Motor neuron (in vitro differentiated cells): ENCODE data around the gene PNO1. TPM values are rescaled to one million over a fixed set of nuclear protein-coding genes. Genes with fewer than 3 reads are reported as not detected.
A peak's percentile ranks its signal among the peaks of the same experiment; 100 is the strongest.

Source experiments
- ATAC-seq, 8 experiments: fragments of 200-7000 bp; cut with Tn5 transposase; replicated peaks in 6 of 8; 2 replicates each; pipeline ENCODE4 v1.8.0; 2021; ENCODE audit warnings: mild to moderate bottlenecking in 8 of 8, moderate library complexity in 8 of 8
- H3K27ac ChIP-seq, 2 donors: fragments of 250-450 bp; sonication (Bioruptor Pico); 2 replicates each; pipeline ENCODE4 v1.9.0; 2021; ENCODE audit warnings: antibody characterized with exemption in 2 of 2, mild to moderate bottlenecking in 2 of 2, moderate library complexity in 1 of 2
- H3K4me1 ChIP-seq, 2 donors: fragments of 250-450 bp; sonication (Bioruptor Pico); replicated peaks in 1 of 2; 2 replicates each; pipeline ENCODE4 v1.6.1; 2021; ENCODE audit warnings: antibody characterized with exemption in 2 of 2, mild to moderate bottlenecking in 2 of 2, moderate library complexity in 1 of 2
- H3K4me3 ChIP-seq, 5 donors: fragments of 250-450 bp; sonication (Bioruptor Pico); 2 replicates each; pipeline ENCODE4 v1.9.0; 2021; ENCODE audit warnings: antibody characterized with exemption in 5 of 5, mild to moderate bottlenecking in 5 of 5, moderate library complexity in 4 of 5
- WGBS, 10 experiments: fragments of 450-650 bp; shearing (Covaris generic); methylation state at CpG; one replicate each; pipeline ENCODE4 v1.0.0; 2022; 5-methylcytosine and 5-hydroxymethylcytosine counted together
- in situ Hi-C, 9 experiments: fragments of 400-800 bp; cut with MboI; loops; one replicate each; pipeline ENCODE4 v1.15.0; 2021; ENCODE audit warnings: low sequenced_read_pairs in 9 of 9, low pct_unique_long_range_greater_than_20kb in 2 of 9; ENCODE audit not compliant: unreplicated experiment in 9 of 9
- total RNA-seq, 8 experiments: library from RNA; unstranded; fragments of 300-600 nt; gene quantifications; 2 replicates each; pipeline versions ENCODE4 v1.2.3 to v1.2.4, GENCODE V29; 2022

The PNO1 gene
- total RNA-seq, 8 experiments from 2014 or later: 10.7 to 35.8 (median 16.8) TPM

DNA sequence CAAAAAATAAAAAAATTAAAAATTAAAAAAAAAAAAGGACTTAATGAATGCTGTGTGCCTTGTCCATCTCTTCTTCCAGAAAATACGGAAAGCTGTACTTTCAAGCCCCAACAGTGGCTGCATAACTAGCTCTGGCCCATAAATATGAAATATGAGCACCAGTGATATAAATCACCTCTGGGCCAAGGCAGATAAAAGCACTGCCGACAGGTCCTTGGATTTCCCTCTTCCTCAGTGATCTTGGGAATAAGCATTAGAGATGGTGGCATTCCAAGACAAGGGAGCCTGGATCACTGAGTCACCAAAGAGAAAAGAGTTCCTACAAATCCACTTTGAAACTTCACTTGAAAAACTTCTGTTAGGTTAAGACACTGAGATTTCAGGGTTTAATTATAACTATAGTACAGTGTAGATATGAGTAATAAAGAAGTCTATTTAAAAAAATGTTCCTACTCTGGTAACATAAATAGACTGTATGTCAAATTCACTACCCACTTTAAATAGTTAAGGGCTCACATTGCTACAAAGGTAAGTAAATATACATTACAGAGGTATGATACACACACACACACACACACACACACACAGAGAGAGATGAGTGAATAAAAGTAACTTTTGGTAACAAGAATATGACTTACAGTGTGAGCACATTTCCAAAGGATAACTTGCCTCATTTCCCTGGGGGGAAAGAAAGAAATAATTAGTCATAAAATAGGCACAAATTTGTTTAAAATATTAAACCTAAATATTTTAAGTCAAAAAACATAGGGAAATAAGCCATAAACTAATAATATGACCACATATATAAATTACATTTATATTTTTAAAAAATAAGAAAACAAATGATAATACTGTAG lies 59.0 kb downstream of the PNO1 start:
- ATAC-seq: peak in 3 of 8 experiments; percentile 46 to 55 (median 50)
- WGBS, 10 experiments: 14 to 81% (median 56%) methylated on average over 1 to 2 of the region's 2 CpGs; no CpG with 5 or more reads in 2 of the 10 experiments
- no peak overlapping the region for H3K27ac ChIP-seq
- peaks cover 0 to 2% of the 10 kb centered on the region in 2 donors for H3K4me1 ChIP-seq
- in situ Hi-C loops: no loop called here
- no peak overlapping the region for H3K4me3 ChIP-seq

DNA sequence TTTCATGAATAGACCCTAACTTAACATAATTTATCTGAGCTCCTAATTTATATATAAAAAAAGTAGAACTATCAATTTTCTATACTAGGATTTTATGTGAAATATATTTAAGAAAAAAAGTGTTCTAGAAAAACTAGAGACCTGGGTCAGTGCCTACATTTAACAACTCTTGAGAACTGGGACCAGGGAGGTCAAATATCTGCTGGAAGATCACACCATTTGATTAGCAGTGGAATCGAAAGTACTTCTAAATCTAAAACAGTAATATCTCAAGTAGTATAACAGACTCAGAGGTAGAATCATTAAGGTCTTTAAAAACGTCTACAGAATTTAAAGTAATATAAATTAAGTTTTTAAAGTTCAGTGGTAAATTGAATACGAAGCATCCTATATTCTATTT lies 60.0 kb downstream of the PNO1 start:
- 21 to 100% (median 78%) methylated on average over 1 to 3 of the region's 3 CpGs for WGBS, 10 experiments

DNA sequence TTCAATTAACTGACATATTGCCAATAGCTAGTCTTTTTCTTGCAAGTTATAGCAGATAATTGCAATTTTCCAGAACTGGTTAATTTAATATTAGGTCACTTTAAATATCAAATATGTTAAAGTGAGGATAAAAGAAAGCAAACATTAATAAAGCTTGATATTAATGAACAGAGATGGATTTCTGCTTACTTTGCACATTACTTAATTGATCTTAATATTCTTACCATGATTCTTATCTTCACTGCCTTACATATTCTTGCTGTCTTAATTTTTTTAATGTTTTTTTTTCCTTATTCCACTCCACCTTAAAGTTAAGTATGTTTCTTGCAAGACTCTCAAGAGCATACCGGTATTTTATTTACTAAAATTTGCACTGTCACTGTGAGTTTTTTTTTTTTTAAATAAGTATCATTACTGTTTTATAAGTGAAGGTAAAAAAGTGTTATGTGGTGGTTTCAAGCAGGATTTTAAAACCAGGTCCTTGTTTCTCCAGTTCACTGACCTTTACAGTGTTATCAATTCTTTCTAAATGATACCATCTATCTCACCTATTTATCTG lies 60.7 kb downstream of the PNO1 start:
- no peak for ATAC-seq
- in situ Hi-C loops: no loop called here
- WGBS, 10 experiments: 33 to 100% (median 95%) methylated on average over 1 of the region's 1 CpG; no CpG with 5 or more reads in 1 of the 10 experiments
- Histone ChIP-seq H3K27ac (no peak overlapping the region), H3K4me1 (peaks cover 3 to 9% of the 10 kb centered on the region in 2 donors), H3K4me3 (no peak overlapping the region)

More for the DNA sequence above, 60.0 kb downstream of the PNO1 start:
- Histone ChIP-seq H3K27ac (no peak overlapping the region), H3K4me1 (peaks cover 3 to 8% of the 10 kb centered on the region in 2 donors), H3K4me3 (no peak overlapping the region)
- ATAC-seq: no peak
- in situ Hi-C loops: no loop called here

DNA sequence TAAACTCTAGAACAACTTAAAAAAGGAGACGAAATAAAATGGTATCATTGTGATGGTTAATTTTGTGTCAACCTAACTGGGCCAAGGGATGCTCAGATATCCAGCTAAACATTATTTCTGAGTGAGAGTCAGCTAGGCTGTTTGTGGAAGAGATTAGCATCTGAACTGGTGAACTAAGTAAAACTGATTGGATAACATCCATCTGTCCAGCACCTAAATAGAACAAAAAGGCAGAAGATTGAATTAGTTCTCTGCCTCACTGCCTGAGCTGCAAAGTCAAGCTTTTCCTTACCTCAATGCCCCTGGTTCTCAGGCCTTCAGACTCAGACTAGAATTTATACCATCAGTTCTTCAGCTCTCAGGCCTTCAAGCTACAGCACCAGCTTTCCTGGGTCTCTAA lies 64.6 kb downstream of the PNO1 start:
- WGBS, 10 experiments: 83 to 100% (median 100%) methylated on average over 1 of the region's 1 CpG
- Histone ChIP-seq H3K4me1 (peaks cover 3 to 9% of the 10 kb centered on the region in 2 donors), H3K4me3 (no peak overlapping the region), H3K27ac (peak overlapping the region in 1 of 2 donors; percentile 20)
- no peak for ATAC-seq
- in situ Hi-C loops: no loop called here

DNA sequence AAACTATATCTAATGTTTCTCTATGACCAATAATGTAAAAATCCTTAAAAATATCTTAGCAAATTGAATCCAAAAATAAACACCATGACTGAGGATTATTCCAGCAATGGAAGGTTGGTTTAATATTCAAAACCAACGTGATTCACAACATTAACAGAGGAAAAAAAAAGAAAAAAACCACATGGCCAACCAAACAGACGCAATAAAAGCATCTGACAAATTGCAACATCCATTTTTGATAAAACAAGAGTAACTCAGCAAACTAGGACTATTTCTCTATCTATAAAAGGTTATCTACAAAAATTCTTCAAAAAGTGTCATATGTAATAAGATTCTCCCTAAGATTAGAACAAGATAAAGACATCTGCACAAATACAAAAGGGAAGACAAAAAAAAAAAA lies 65.7 kb downstream of the PNO1 start:
- no peak for ATAC-seq
- 20 to 100% (median 72%) methylated on average over 1 to 2 of the region's 2 CpGs; no CpG with 5 or more reads in 1 of the 10 experiments for WGBS, 10 experiments
- in situ Hi-C loops: no loop called here
- H3K27ac ChIP-seq: no peak overlapping the region
- H3K4me1 ChIP-seq: peaks cover 3 to 6% of the 10 kb centered on the region in 2 donors
- H3K4me3 ChIP-seq: no peak overlapping the region

DNA sequence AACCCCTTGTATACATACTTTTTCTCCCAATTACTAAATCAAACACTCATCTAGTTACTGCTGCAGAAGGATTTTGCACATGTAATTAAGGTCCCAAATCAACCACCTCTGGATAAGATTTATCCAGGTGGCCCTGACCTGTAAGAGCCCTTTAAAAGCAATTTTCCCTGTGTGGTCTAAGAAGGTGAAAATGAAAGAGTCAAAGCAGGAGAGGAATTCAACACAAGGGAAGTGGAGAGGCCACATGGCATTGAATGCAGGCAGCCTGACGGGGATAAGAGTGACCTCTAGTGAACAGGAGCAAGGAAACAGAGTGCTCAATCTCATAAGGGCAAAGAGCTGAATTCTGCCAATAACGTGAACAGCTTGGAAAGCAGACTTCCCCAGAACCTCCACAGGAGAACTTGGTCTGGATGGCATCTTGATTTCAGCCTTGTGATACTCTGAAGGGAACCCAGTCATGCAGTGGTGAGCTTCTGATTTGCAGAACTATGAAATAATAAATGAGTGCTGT lies 67.5 kb downstream of the PNO1 start:
- 10 to 63% (median 30%) methylated on average over 1 to 2 of the region's 2 CpGs; no CpG with 5 or more reads in 2 of the 10 experiments for WGBS, 10 experiments
- peak in 3 of 8 experiments; percentile 81 to 93 (median 87) for ATAC-seq
- Histone ChIP-seq H3K27ac (no peak overlapping the region), H3K4me3 (no peak overlapping the region), H3K4me1 (peaks cover 3 to 6% of the 10 kb centered on the region in 2 donors)
- in situ Hi-C loops: no loop called here

Other genes starting within 250 kb of the PNO1 start
- 10 to 100 TPM; 19.7 to 34.9 (median 24.7) TPM for gene C1D, start 94.9 kb upstream of the PNO1 start, total RNA-seq
- 10 to 100 TPM; 26.4 to 55.1 (median 39.6) TPM for gene PPP3R1, start 94.6 kb downstream of the PNO1 start, total RNA-seq
- 10 to 100 TPM; 16.9 to 59.1 (median 40.2) TPM for gene CNRIP1, start 162.1 kb downstream of the PNO1 start, total RNA-seq
- gene PLEK, start 207.4 kb downstream of the PNO1 start, total RNA-seq: 1 to 10 TPM in 2 of 8 experiments, under 1 TPM in 5, not detected in 1; 0.17 to 1.6 (median 0.87) TPM